ENCODE results near the gene RAP1GAP. TPM values are rescaled to one million over a fixed set of nuclear protein-coding genes. Genes with fewer than 3 reads are reported as not detected.

The RAP1GAP gene
- total and polyA plus RNA-seq, 9 of the 15 experiments (the other 6 are each of a cell fraction or from before 2014, with no cell fraction given): 0.29 to 30.2 (median 19.2) TPM

- TF ChIP-seq ZNF407 (IDR thresholded peaks at IDR 0.05; ENCODE audit: low read depth): no peak
- no peak for TF ChIP-seq ZNF512 (tag; IDR thresholded peaks at IDR 0.05)
- no peak for TF ChIP-seq ELK1 (CRISPR knock-in tag; IDR thresholded peaks at IDR 0.05)
- TF ChIP-seq DLX4 (CRISPR knock-in tag; IDR thresholded peaks at IDR 0.05): no peak
- TF ChIP-seq MTA1 (IDR thresholded peaks at IDR 0.05; ENCODE audit: borderline replicate concordance): peak; percentile 95
- no peak for TF ChIP-seq PBX2 (CRISPR knock-in tag; IDR thresholded peaks at IDR 0.05; ENCODE audit: low read depth)
- peak; percentile 81 for TF ChIP-seq PBX2 (tag; conservative IDR thresholded peaks at IDR 0.05; ENCODE audit: low read depth)
- TF ChIP-seq FOXO4 (CRISPR knock-in tag; IDR thresholded peaks at IDR 0.05): no peak
These were observed 36.9 kb downstream of the RAP1GAP start (continued) for GRCh38 chr1:21631944-21632887.

Measured in K562 (cell line).